HepG2 (cell line): ENCODE measurements around the gene GPC6. TPM values are rescaled to one million over a fixed set of nuclear protein-coding genes. Genes with fewer than 3 reads are reported as not detected.

Source experiments
- ATAC-seq: fragments of 200-7000 bp; cut with Tn5 transposase; 3 replicates; pipeline ENCODE4 v1.9.1; 2020; ENCODE audit warnings: mild to moderate bottlenecking, moderate library complexity
- BruUV-seq: library from RNA; stranded (reverse); fragments of 400-500 nt; replicated peaks from 2 replicates; lab custom pipeline; 2021; lab: Mats Ljungman, UMichigan
- CTCF ChIA-PET: fragments of 300-600 bp; formaldehyde crosslinking; extraction: SDS; loops from one replicate; lab custom pipeline; 2021; ENCODE audit warnings: low total read pairs, inconsistent platforms, low intra/inter-chr PET ratio; lab: Yijun Ruan, JAX
- POLR2A ChIA-PET: fragments of 350-600 bp; sonication (Branson Sonifier 250); formaldehyde crosslinking; loops from one replicate; lab custom pipeline; 2020; ENCODE audit warnings: antibody characterized with exemption, inconsistent platforms; lab: Yijun Ruan, JAX
- DNase-seq: peaks from one replicate; pipeline ENCODE4 v3.0.0-alpha.2; 2015; ENCODE audit warnings: low spot score
- FAIRE-seq: peaks from 3 replicates; lab custom pipeline; 2011; peaks lifted over from hg19 to GRCh38; lab: Jason Lieb, UNC
- H2AFZ ChIP-seq: one replicate; pipeline ENCODE4 v1.6.1; 2011; ENCODE audit warnings: low read length, inconsistent platforms
- H3K27ac ChIP-seq: fragments of 300-600 bp; 3 replicates; pipeline ENCODE4 v1.8.0; 2011; ENCODE audit warnings: mixed run types, mild to moderate bottlenecking, mixed read lengths, low read length, inconsistent platforms; ENCODE audit not compliant: insufficient read depth; ENCODE audit errors: extremely low read length
- H3K27me3 ChIP-seq, 2 experiments: fragments of 200-600 bp in 1 of 2; 2 replicates in 1 of 2; 3 replicates in 1 of 2; pipeline versions ENCODE4 v1.6.0 to v1.8.0; 2011; ENCODE audit warnings: low read length in 2 of 2, mild to moderate bottlenecking in 2 of 2, moderate library complexity in 2 of 2, inconsistent platforms in 1 of 2; ENCODE audit not compliant: insufficient read depth in 2 of 2, control insufficient read depth in 1 of 2
- H3K36me3 ChIP-seq, 2 experiments: fragments of 200-600 bp in 1 of 2; replicated peaks in 1 of 2; 2 replicates in 1 of 2; 3 replicates in 1 of 2; pipeline versions ENCODE4 v1.5.1 to v1.8.0; 2011; ENCODE audit warnings: low read length in 2 of 2, inconsistent platforms in 1 of 2; ENCODE audit not compliant: insufficient read depth in 2 of 2, control insufficient read depth in 1 of 2
- H3K4me1 ChIP-seq: 2 replicates; pipeline ENCODE4 v1.5.1; 2012; ENCODE audit warnings: low read length, inconsistent platforms; ENCODE audit not compliant: insufficient read depth
- H3K4me2 ChIP-seq: 2 replicates; pipeline ENCODE4 v1.6.0; 2011; ENCODE audit warnings: low read depth, low read length, inconsistent platforms
- H3K4me3 ChIP-seq, 3 experiments: fragments of 200-600 bp in 1 of 3; sonication (generic), shearing (Covaris generic) in 1 of 3; replicated peaks in 1 of 3; 2 replicates each; pipeline ENCODE4 v1.5.1; 2011 to 2016; ENCODE audit warnings: low read length in 3 of 3, inconsistent platforms in 2 of 3, low read depth in 2 of 3, mild to moderate bottlenecking in 2 of 3, control low read depth in 1 of 3, mixed read lengths in 1 of 3; ENCODE audit not compliant: insufficient read depth in 1 of 3
- H3K79me2 ChIP-seq: one replicate; pipeline ENCODE4 v1.6.1; 2011; ENCODE audit warnings: low read length, inconsistent platforms; ENCODE audit not compliant: insufficient read depth
- H3K9ac ChIP-seq: 2 replicates; pipeline ENCODE4 v1.6.0; 2011; ENCODE audit warnings: mild to moderate bottlenecking, low read depth, low read length, inconsistent platforms; ENCODE audit not compliant: insufficient read depth
- H3K9me3 ChIP-seq: 2 replicates; pipeline ENCODE4 v1.5.1; 2012; ENCODE audit warnings: mild to moderate bottlenecking, low read length
- H4K20me1 ChIP-seq: 2 replicates; pipeline ENCODE4 v1.6.0; 2011; ENCODE audit warnings: inconsistent platforms, mild to moderate bottlenecking, low read length, moderate library complexity; ENCODE audit not compliant: insufficient read depth
- FOSL1 ChIP-seq: sonication (generic); formaldehyde crosslinking; IDR thresholded peaks from 2 replicates; pipeline ENCODE4 v1.9.0; 2021; ENCODE audit warnings: missing genetic modification reagents, borderline replicate concordance
- GLMP ChIP-seq: sonication (generic); formaldehyde crosslinking; IDR thresholded peaks from 2 replicates; pipeline ENCODE4 v1.9.0; 2021; ENCODE audit warnings: missing genetic modification reagents, mild to moderate bottlenecking, borderline replicate concordance
- HMG20A ChIP-seq: IDR thresholded peaks from 2 replicates; pipeline ENCODE4 v1.6.1; 2016; ENCODE audit warnings: borderline replicate concordance
- NCOR1 ChIP-seq: fragments of 200-600 bp; sonication (generic); IDR thresholded peaks from 2 replicates; pipeline ENCODE4 v1.7.0; 2017; ENCODE audit warnings: antibody characterized with exemption, low read length, borderline replicate concordance
- NR3C1 ChIP-seq: sonication (generic); formaldehyde crosslinking; IDR thresholded peaks from 2 replicates; pipeline ENCODE4 v1.4.0; 2020; ENCODE audit warnings: missing genetic modification reagents
- SCMH1 ChIP-seq: sonication (generic); formaldehyde crosslinking; IDR thresholded peaks from 2 replicates; pipeline ENCODE4 v1.9.0; 2021; ENCODE audit warnings: missing genetic modification reagents, mild to moderate bottlenecking, borderline replicate concordance
- SRSF4 ChIP-seq: fragments of 200-400 bp; formaldehyde crosslinking; IDR thresholded peaks from one replicate; pipeline ENCODE4 v1.6.1; 2018; ENCODE audit warnings: mild to moderate bottlenecking, low read depth, low read length, moderate library complexity; ENCODE audit not compliant: poor library complexity, severe bottlenecking
- SUZ12 ChIP-seq: fragments of 150-350 bp; IDR thresholded peaks from 2 replicates; pipeline ENCODE4 v1.6.1; 2014; ENCODE audit warnings: low read depth, low read length
- XBP1 ChIP-seq: sonication (generic); formaldehyde crosslinking; IDR thresholded peaks from 2 replicates; pipeline ENCODE4 v1.5.0; 2020; ENCODE audit warnings: missing genetic modification reagents
- ZBTB21 ChIP-seq: sonication (generic); formaldehyde crosslinking; IDR thresholded peaks from 2 replicates; pipeline ENCODE4 v1.4.0; 2020; ENCODE audit warnings: missing genetic modification reagents
- ZFP36L2 ChIP-seq: sonication (generic); formaldehyde crosslinking; IDR thresholded peaks from 2 replicates; pipeline ENCODE4 v1.4.0; 2020; ENCODE audit warnings: missing genetic modification reagents
- ZNF280B ChIP-seq: sonication (generic); formaldehyde crosslinking; IDR thresholded peaks from 2 replicates; pipeline ENCODE4 v1.5.0; 2020; ENCODE audit warnings: missing genetic modification reagents, mild to moderate bottlenecking, borderline replicate concordance
- ZNF550 ChIP-seq: sonication (generic); formaldehyde crosslinking; IDR thresholded peaks from 2 replicates; pipeline ENCODE4 v1.4.0; 2020; ENCODE audit warnings: mild to moderate bottlenecking, missing genetic modification reagents, borderline replicate concordance
- ZNF713 ChIP-seq: sonication (generic); formaldehyde crosslinking; IDR thresholded peaks from 2 replicates; pipeline ENCODE4 v1.4.0; 2020; ENCODE audit warnings: mild to moderate bottlenecking, missing genetic modification reagents
- WGBS: methylation state at CpG from one replicate; pipeline ENCODE4 v1.1.6; 2017; ENCODE audit warnings: low lambda C conversion rate; 5-methylcytosine and 5-hydroxymethylcytosine counted together
- in situ Hi-C: cut with HindIII; loops from 2 replicates; pipeline ENCODE4 v1.10.0; 2017; ENCODE audit warnings: low pct_unique_long_range_greater_than_20kb; ENCODE audit not compliant: extremely low pct_ligation_motif_present
- intact Hi-C: fragments of 100-400 bp; cut with micrococcal nuclease; formaldehyde crosslinking; loops from one replicate; pipeline ENCODE4 v1.10.0; 2022; ENCODE audit not compliant: unreplicated experiment
- polyA plus RNA-seq, 8 experiments: library from polyadenylated mRNA; depleted of rRNA in 3 of 8; stranded (reverse) in 7 of 8; unstranded in 1 of 8; fragments of >200 nt; fragmentation: Illumina TruSeq in 4 of 8; extraction: Trizol in 4 of 8; gene quantifications; 2 replicates each; pipeline versions ENCODE4 v1.2.1 to v1.2.3, GENCODE V29; 2011 to 2016; ENCODE audit warnings: low read depth in 4 of 8, missing spikeins in 1 of 8, mixed read lengths in 1 of 8; ENCODE audit not compliant: insufficient read depth in 1 of 8
- total RNA-seq, 5 experiments: library from RNA; depleted of rRNA; stranded (reverse); fragments of >200 nt; fragmentation: Illumina TruSeq; extraction: Trizol; gene quantifications; 2 replicates each; pipeline ENCODE4 v1.2.3, GENCODE V29; 2016; ENCODE audit warnings: low read depth in 1 of 5
- TF ChIP-seq, protein P1 (sequence below): sonication (generic); formaldehyde crosslinking; IDR thresholded peaks from 2 replicates; pipeline ENCODE4 v1.8.1; 2023; ENCODE audit warnings: mild to moderate bottlenecking, missing genetic modification reagents

The GPC6 gene
- total and polyA plus RNA-seq, 2 of the 13 experiments (the other 11 are each of a cell fraction or from before 2014, with no cell fraction given): 24.5 to 33.9 TPM

DNA sequence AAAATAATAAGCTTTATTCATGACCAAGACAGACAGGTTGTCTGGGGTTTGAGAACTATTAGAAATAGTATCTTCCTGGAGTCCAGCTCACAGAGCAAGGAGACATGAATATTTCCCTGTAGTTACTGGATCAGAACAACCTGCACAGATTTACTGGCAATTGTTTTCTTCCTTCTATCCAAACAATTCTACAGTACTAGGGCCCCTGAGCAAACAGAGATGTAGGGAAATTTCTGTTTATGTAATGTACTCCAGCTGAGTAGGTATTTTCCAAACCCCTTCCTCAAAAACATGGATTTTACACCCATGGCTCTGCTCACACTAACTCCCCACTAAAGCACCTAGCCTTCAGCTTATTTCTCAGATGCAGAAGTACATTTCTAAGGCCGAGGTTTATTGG is 557.6 kb downstream of the GPC6 start (continued):
- TF ChIP-seq GLMP (CRISPR knock-in tag): no peak

- H2AFZ ChIP-seq: no peak overlapping the region
- CTCF ChIA-PET: no interaction called here
- no peak overlapping the region for H3K4me2 ChIP-seq
- no peak overlapping the region for H3K27ac ChIP-seq
- DNase-seq: peak; percentile 34
- H3K9ac ChIP-seq: no peak overlapping the region
- intact Hi-C loops: no loop called here
- TF ChIP-seq ZNF550 (CRISPR knock-in tag) (no peak), XBP1 (CRISPR knock-in tag) (no peak), SRSF4 (no peak), ZBTB21 (CRISPR knock-in tag) (no peak), ZFP36L2 (no peak), FOSL1 (no peak), NR3C1 (CRISPR knock-in tag) (no peak), ZNF713 (CRISPR knock-in tag) (no peak), HMG20A (CRISPR knock-in tag) (no peak), SCMH1 (CRISPR knock-in tag) (no peak), NCOR1 (no peak), ZNF280B (no peak), SUZ12 (no peak)
- TF ChIP-seq, protein P1, sequence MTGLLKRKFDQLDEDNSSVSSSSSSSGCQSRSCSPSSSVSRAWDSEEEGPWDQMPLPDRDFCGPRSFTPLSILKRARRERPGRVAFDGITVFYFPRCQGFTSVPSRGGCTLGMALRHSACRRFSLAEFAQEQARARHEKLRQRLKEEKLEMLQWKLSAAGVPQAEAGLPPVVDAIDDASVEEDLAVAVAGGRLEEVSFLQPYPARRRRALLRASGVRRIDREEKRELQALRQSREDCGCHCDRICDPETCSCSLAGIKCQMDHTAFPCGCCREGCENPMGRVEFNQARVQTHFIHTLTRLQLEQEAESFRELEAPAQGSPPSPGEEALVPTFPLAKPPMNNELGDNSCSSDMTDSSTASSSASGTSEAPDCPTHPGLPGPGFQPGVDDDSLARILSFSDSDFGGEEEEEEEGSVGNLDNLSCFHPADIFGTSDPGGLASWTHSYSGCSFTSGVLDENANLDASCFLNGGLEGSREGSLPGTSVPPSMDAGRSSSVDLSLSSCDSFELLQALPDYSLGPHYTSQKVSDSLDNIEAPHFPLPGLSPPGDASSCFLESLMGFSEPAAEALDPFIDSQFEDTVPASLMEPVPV (CRISPR knock-in tag): no peak
- TF ChIP-seq, all 625 proteins: peak for 0
- no peaks in the 10 kb centered on the region for H4K20me1 ChIP-seq
- H3K79me2 ChIP-seq: no peaks in the 10 kb centered on the region
- H3K4me1 ChIP-seq: peaks cover 28% of the 10 kb centered on the region
- H3K27me3 ChIP-seq: no peaks in the 10 kb centered on the region
- WGBS: 82% methylated on average over 4 of the region's 4 CpGs
- no peak overlapping the region for H3K4me3 ChIP-seq
- no peaks in the 10 kb centered on the region for H3K9me3 ChIP-seq
- in situ Hi-C loops: no loop called here
- ATAC-seq: no peak
- no peaks in the 10 kb centered on the region for H3K36me3 ChIP-seq
- no peak for FAIRE-seq
- POLR2A ChIA-PET: interaction anchor here (0.9 to 1.0 kb wide), 2 partner anchors 10 to 20 kb away, joined by 3 read pairs; no protein-coding TSS in a partner anchor
- BruUV-seq: no TSS peak
Measured at GRCh38 chr13:93786846-93787489, 560.4 kb downstream of the GPC6 start.
